Measurements from ENCODE around the gene ZNF786. TPM values are rescaled to one million over a fixed set of nuclear protein-coding genes. Genes with fewer than 3 reads are reported as not detected.

The ZNF786 gene
- total and polyA plus RNA-seq, 2 experiments from 2014 or later: 6.1 to 19.8 TPM

- DNase-seq (ENCODE audit: low spot score): peak; percentile 99
- Histone ChIP-seq H3K36me3 (ENCODE audit: insufficient read depth) (0 out of 2 replicates have a peak, but pooled peaks cover 5% of the 10 kb centered on the region), H3K79me2 (replicated peaks; ENCODE audit: insufficient read depth) (peaks cover 45% of the 10 kb centered on the region), H3K4me2 (peak within 1 kb of the TSS; percentile 88), H3K27ac (ENCODE audit: low read depth) (peak within 1 kb of the TSS; percentile 92), H3K27me3 (ENCODE audit: insufficient read depth) (no peaks in the 10 kb centered on the region), H4K20me1 (replicated peaks; ENCODE audit: insufficient read depth) (peaks cover 24% of the 10 kb centered on the region), H3K4me3 (peak within 1 kb of the TSS; percentile 92), H2AFZ (peak within 1 kb of the TSS; percentile 38; the same call in 1 of the 2 replicates), H3K9me2 (ENCODE audit: insufficient read depth) (no peaks in the 10 kb centered on the region), H3F3A (replicated peaks; ENCODE audit: low read depth) (peaks cover 11% of the 10 kb centered on the region; the same call in 1 of the 2 replicates), H3K4me1 (ENCODE audit: insufficient read depth) (peaks cover 25% of the 10 kb centered on the region)
- Mint-ChIP-seq H3K4me3 (peak within 1 kb of the TSS; percentile 99), H3K27ac (peak within 1 kb of the TSS; percentile 97), H3K9me3 (no peaks in the 10 kb centered on the region; the same call in 2 of the 3 replicates), H3K27me3 (ENCODE audit: insufficient read depth, low read depth, poor library complexity) (peaks cover 7% of the 10 kb centered on the region), H3K36me3 (ENCODE audit: low read depth) (peaks cover 14% of the 10 kb centered on the region), H3K4me1 (peaks cover 41% of the 10 kb centered on the region)
- peak; percentile 93 for ATAC-seq
- no peak for TF ChIP-seq ZNF331 (CRISPR knock-in tag; IDR thresholded peaks at IDR 0.05; ENCODE audit: low read depth)
- peak; percentile 48 for TF ChIP-seq CREB1 (CRISPR knock-in tag; IDR thresholded peaks at IDR 0.05; ENCODE audit: low read depth)
- peak; percentile 86 for TF ChIP-seq POLR2AphosphoS5 (IDR thresholded peaks at IDR 0.05; ENCODE audit: low read depth)
- peak; percentile 23; the same call in 1 of the 2 replicates for TF ChIP-seq ETS1 (IDR thresholded peaks at IDR 0.05)
These were observed 62.0 kb downstream of the ZNF786 start, which contains the start of gene PDIA4 for GRCh38 chr7:149028346-149029109. TSS of gene PDIA4 (minus strand) at chr7:149028505. CDS start at chr7:149028408, 97 bp downstream.

- H2AFZ ChIP-seq: peak overlapping the region; percentile 38; the same call in 1 of the 2 replicates
- peak overlapping the region; percentile 97 for H3K27ac Mint-ChIP-seq
- H3K4me2 ChIP-seq: peak overlapping the region; percentile 88
- DNase-seq (ENCODE audit: low spot score) (no peak), ATAC-seq (no peak; the same call in 1 of the 3 replicates)
- no peaks in the 10 kb centered on the region for H3K9me2 ChIP-seq (ENCODE audit: insufficient read depth)
- peaks cover 11% of the 10 kb centered on the region; the same call in 1 of the 2 replicates for H3F3A ChIP-seq (replicated peaks; ENCODE audit: low read depth)
- no peaks in the 10 kb centered on the region; the same call in 2 of the 3 replicates for H3K9me3 Mint-ChIP-seq
- H3K27me3 ChIP-seq (ENCODE audit: insufficient read depth): no peaks in the 10 kb centered on the region
- H3K36me3 ChIP-seq (ENCODE audit: insufficient read depth): 0 out of 2 replicates have a peak, but pooled peaks cover 5% of the 10 kb centered on the region
- peaks cover 49% of the 10 kb centered on the region for H3K4me1 Mint-ChIP-seq
- peak overlapping the region; percentile 99 for H3K4me3 Mint-ChIP-seq
- peaks cover 8% of the 10 kb centered on the region for H3K27me3 Mint-ChIP-seq (ENCODE audit: insufficient read depth, low read depth, poor library complexity)
- H3K79me2 ChIP-seq (replicated peaks; ENCODE audit: insufficient read depth): peaks cover 52% of the 10 kb centered on the region
- H3K4me1 ChIP-seq (ENCODE audit: insufficient read depth): peaks cover 33% of the 10 kb centered on the region
- peak overlapping the region; percentile 92 for H3K4me3 ChIP-seq
- peak overlapping the region; percentile 92 for H3K27ac ChIP-seq (ENCODE audit: low read depth)
- H3K36me3 Mint-ChIP-seq (ENCODE audit: low read depth): peaks cover 17% of the 10 kb centered on the region
- peaks cover 24% of the 10 kb centered on the region for H4K20me1 ChIP-seq (replicated peaks; ENCODE audit: insufficient read depth)
- TF ChIP-seq ZNF462 (CRISPR knock-in tag; IDR thresholded peaks at IDR 0.05) (no peak), CTCF (conservative IDR thresholded peaks at IDR 0.05; ENCODE audit: low read depth in 2 of 2) (no peak), JUNB (IDR thresholded peaks at IDR 0.05; ENCODE audit: unreplicated experiment) (no peak), NANOG (IDR thresholded peaks at IDR 0.05; ENCODE audit: borderline replicate concordance) (no peak), ZNF114 (CRISPR knock-in tag; IDR thresholded peaks at IDR 0.05) (no peak), STAT1 (IDR thresholded peaks at IDR 0.05; ENCODE audit: unreplicated experiment) (no peak)
These were observed 62.7 kb downstream of the ZNF786 start for GRCh38 chr7:149027611-149028345.
